GM18867 (cell line): Measurements from ENCODE around the gene SNRPA.
"Not testable (repeated sequence)": the region's sequence is repeated elsewhere in the genome, so short reads cannot be mapped to it uniquely, and the experiment has no call there.

Source experiments
- ATAC-seq: cut with Tn5 transposase; IDR thresholded peaks from one replicate; pipeline ENCODE4 v1.9.1; 2021; ENCODE audit warnings: mild to moderate bottlenecking, moderate library complexity; ENCODE audit not compliant: unreplicated experiment

SNRPA gene

DNA sequence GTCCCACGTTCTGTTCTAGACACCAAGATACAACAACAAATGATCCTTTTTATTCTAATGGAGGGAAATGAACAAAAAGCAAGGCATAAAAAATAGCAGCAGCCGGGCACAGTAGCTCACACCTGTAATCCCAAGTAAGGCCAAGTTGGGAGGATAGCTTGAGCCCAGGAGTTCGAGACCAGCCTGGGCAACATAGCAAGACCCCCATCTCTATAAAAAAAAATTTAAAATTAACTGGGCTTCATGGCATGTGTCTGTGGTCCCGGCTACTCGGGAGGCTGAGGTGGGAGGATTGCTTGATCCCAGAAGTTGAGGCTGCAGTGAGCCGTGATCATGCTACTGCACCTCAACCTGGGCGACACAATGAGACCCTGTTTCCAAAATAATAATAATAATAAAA lies 25.4 kb downstream of the SNRPA start:
- no peak for ATAC-seq

DNA sequence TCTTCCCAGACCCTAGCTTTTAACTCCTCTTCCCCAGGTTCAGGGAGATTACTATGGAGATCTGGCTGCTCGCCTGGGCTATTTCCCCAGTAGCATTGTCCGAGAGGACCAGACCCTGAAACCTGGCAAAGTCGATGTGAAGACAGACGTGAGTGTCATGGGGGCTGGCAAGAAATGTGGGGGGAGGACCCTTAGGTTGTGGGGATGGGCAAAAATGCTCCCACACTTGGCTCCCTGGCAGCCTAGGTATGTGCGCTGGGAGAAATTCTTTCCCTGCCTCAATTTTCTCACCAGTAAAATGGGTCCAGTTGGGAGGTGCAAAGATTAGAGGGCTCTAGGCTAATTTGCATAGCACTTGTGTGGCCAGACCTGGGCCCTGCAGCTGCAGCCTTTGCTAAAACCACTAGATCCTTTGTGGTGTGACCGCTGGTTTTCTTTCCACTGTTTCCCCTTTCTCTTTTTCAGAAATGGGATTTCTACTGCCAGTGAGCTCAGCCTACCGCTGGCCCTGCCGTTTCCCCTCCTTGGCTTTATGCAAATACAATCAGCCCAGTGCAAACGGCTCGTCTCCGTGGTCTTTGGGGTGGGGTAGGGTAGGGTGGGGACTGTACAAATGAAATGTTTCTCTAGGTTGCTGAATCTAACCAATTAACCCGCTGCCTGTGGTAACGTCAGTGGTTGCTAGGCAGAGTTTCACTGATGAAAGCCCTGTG lies 26.1 kb downstream of the SNRPA start:
- peak; percentile 61 for ATAC-seq

DNA sequence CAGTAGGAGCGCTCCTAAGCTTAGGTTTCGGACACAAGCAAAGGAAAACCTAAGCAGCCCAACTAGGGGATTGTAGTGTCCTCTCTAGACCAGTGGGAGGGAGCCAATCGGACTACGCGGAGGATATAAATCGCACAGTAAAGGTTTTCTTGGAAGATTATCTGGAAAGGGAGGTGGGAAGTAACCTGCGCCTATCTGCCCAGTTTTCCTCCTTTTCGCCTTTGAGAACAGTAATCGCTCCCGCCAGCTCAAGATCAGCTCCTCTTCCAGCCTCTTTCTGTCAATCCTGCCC lies 26.6 kb downstream of the SNRPA start:
- no peak for ATAC-seq

DNA sequence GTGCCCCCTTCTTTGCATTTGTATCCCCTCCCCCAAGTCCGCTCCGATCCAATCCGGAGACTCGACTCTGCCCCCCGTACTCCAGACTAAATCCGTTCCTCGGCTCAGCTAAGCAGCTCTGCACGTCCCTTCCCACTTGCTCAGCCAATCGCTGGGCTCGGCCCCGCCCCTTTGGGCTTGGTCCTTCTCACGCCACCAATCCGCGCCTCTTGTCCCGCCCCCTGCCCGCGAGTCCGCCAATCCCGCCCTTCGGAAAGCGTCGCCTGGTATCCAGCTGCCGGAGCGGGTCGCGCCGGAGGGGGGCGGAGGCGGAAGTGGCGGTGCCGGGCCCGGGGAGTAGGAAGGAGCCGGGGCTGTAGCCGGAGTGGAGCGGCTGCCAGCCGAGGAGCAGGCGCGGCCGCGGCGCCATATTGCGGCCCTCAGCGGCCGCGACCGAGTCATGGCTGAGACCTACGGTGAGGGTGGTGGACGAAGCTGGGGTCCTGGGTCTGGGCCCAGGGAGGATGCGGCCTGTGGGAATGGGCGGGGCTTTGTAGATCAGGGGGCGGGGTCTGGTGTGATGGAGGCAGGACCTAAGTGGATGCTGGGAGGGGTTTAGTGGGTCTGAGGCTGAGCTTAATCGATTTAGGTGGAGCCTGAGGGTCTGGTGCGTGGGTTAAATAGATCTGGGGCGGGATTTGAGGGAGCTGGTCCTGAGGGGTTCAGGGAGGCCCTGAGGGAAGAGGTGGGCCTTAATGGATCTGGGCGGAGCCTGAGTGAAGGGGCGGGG lies 27.1 kb downstream of the SNRPA start, which contains the start of gene RAB4B:
TSS of gene RAB4B (plus strand) at position 311 of the 769 bp plus-strand sequence. CDS start at position 440, 129 bp downstream.
- peak; percentile 62 for ATAC-seq

DNA sequence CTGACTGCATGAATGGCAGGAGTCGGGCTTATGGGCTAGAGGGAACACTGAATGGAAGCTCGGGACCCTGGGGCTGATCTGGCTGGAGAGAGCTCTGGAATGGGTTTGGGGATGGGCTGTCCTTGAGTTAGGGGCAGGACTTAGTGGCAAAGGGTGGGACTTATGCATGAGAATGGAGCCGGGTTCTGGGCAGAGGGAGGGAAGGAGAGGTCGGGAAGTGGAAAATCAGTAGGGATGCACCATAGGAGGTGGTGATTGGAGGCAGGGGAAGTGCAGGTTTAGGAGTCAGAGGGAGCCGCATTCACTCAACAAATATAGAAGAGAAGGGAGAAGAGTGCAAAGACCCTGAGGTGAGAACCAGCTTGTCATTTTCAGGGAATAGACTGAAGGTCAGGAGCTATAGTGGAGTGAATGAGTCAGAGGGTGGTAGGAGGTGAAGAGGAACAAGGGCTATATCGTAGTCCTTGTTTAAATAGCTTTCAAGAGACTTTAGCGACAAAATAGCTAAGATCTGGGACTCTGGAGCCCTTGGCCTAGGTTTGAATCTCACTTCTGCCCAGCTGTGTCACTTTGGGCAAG lies 27.8 kb downstream of the SNRPA start:
- no peak for ATAC-seq

DNA sequence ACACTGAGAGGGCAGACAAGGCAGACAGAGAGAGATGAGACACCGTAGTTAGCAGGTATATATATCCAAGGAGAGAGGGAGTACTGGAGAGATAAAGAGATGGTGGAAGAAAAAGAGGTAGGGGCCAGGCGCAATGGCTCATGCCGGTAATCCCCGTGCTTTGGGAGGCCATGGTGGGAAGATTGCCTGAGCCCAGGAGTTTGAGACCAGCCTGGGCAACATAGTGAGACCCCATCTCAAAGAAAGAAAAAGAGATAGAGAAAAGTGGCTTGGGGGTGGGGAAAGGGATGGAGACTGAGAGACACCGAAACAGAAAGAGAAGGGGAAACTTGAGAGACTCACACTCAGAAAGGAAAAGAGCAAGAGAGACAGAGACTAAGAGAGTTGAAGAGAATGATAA lies 29.6 kb downstream of the SNRPA start:
- ATAC-seq, result no peak

DNA sequence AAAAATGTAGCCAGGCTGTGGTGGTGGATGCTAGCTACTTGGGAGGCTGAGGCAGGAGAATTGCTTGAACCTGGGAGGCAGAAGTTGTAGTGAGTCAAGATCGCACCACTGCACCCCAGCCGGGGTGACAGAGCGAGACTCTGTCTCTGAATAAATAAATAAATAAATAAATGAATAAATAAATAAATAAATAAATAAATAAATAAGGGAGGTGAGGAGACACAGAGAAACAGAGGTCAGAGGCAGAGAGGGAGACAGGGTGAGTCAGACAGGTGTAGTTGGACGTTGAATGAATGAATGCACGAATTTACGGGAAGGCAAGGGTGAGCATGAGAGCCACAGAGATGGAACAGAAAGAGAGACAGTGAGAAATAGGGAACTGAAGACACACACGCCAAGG lies 30.1 kb downstream of the SNRPA start:
- no peak for ATAC-seq

DNA sequence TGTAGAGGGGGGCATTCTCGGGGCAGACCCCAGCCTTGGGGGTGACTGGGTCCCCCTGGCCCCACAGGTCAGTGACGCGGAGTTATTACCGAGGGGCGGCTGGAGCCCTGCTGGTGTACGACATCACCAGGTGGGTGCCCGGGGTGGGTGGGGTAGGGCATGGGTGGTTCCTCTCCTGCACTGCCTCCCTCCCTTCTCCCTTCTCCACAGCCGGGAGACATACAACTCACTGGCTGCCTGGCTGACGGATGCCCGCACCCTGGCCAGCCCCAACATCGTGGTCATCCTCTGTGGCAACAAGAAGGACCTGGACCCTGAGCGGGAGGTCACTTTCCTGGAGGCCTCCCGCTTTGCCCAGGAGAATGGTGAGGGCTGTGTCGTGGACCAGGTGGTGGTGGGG lies 32.7 kb downstream of the SNRPA start:
- no peak for ATAC-seq

DNA sequence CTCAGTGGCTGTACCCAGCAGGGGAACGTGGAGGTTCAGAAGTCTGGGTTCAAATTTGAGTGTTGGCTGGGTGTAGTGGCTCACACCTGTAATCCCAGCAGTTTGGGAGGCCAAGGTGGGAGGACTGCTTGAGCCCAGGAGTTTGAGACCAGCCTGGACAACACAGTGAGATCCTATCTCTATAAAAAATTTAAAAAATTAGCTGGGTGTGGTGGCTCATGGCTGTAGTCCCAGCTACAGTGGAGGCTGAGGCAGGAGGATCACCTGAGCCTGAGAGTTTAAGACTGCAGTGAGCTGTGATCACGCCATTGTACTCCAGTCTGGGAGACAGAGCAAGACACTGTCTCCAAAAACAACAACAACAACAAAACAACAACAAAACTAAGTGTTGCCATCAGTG lies 33.1 kb downstream of the SNRPA start:
- ATAC-seq, result not testable (repeated sequence)

DNA sequence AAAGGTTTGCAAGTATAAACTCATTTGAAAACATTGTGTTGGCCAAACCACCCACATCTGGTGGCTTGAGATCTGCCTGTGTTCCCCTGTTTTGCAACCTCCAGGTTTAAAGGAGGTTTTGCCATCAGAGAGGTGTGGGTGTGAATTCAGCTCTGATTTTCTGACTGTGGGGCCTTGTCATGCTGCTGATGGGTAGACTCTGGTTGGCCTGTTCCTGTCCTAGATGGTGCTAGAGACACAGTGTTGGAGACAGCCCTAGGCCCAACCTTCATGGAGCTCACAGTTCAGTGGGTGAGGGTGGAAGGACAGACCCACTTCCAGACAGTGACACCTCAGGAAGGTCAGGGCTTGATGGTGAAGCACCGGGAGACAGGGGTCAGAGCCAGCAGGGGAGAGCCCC lies 34.5 kb downstream of the SNRPA start:
- no peak for ATAC-seq

DNA sequence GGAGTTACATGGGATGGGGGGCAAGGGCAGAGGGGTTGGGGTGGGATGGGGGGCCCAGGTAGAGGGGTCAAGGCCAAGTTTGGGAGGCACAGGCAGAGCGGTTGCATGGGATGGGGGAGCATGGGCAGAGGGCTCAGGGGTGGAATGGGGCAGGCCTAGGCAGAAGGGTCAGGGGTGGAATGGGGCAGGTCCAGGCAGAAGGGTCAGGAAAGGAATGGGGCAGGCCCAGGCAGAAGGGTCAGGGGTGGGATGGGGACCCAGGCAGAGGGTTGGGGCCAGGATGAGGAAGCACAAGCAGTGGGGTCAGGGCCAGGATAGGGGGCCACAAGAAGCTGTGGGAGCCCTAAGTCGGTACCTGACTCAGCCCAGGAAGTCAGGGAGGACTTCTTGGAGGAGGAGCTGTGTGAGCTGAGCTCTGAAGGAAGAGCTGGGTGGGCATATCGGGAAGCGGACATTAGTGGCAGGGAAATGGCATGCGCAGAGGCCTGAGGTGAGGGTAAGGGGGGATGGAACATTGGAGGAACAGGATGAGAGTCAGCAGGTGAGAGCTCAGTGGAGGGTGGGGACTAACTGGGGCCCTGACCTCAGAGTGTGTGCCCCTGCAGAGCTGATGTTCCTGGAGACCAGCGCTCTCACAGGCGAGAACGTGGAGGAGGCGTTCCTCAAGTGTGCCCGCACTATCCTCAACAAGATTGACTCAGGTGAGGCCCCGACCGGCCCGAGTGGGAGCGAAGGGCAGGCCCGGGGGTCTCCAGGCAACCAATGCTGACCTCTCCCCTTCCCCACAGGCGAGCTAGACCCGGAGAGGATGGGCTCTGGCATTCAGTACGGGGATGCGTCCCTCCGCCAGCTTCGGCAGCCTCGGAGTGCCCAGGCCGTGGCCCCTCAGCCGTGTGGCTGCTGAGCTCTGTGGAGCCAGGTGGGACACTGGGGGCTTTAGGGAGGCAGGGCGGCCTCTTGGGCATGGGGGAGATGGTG lies 35.3 kb downstream of the SNRPA start:
- no peak for ATAC-seq

DNA sequence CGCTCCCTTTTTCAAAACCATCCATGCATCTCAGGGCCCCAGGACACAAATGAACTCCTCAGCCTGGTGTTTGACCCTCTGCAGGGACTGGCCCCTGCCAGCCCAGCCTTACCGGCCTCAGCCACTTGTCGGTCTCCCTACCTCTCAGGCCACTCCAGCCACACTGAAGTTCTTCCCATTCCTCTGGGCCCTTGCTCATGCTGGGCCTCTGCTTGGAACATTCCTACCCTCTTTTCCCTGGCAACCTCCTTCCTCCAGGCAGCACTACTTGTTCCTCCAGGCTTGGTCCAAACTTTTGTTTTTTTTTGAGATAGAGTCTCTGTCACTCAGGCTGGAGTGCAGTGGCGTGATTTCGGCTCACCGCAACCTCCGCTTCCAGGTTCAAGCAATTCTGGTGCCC lies 40.3 kb downstream of the SNRPA start:
- no peak for ATAC-seq

DNA sequence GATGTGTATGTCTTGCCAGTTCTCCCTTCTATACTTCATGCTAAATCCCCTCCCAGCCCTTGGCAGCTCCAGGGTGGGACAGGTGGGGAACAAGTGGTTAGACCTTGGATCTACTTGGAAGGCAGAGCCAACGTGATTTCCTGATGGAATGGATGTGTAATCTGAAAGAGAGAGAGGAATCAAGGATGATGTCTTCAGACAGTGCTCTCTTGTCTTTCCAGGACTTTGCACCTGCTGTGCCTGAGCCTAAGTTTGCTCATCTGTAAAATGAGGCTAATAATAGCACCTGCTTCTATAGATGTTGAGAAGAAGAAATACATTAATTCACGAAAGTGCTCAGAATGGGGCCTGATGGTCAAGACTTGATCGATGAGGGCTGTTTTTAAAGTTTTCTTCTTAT lies 41.0 kb downstream of the SNRPA start:
- ATAC-seq, result no peak

DNA sequence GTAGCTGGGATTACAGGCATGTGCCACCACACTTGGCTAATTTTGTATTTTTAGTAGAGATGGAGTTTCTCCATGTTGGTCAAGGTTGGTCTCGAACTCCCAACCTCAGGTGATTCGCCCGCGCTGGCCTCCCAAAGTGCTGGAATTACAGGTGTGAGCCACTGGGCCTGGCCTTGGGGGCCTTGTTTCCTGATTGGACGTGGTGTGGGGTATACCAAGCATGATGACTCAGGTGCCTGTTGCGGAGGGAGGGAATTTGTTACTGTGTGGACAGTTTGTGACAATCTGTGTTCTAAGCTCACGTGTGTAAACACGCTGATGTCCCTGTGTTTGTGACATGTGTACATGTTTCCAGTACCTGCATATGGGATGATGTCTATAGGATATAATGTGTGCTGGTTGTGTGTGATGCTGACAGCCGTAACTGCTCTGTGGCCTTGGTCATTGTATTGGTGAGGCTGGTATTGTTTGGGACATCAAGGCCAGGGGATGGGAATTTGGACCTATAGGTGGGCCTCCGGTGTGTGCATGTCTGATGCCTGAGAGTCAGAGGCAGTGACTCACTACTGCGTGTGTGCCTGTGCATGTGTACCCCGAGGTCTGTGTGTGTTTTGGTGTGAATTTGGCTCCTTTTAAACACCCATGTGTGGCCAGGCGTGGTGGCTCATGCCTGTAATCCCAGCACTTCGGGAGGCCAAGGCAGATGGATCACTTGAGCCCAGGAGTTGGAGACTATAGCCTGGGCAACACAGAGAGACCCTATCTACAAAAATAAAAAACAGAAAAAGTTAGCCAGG lies 46.4 kb downstream of the SNRPA start:
- ATAC-seq, result no peak

DNA sequence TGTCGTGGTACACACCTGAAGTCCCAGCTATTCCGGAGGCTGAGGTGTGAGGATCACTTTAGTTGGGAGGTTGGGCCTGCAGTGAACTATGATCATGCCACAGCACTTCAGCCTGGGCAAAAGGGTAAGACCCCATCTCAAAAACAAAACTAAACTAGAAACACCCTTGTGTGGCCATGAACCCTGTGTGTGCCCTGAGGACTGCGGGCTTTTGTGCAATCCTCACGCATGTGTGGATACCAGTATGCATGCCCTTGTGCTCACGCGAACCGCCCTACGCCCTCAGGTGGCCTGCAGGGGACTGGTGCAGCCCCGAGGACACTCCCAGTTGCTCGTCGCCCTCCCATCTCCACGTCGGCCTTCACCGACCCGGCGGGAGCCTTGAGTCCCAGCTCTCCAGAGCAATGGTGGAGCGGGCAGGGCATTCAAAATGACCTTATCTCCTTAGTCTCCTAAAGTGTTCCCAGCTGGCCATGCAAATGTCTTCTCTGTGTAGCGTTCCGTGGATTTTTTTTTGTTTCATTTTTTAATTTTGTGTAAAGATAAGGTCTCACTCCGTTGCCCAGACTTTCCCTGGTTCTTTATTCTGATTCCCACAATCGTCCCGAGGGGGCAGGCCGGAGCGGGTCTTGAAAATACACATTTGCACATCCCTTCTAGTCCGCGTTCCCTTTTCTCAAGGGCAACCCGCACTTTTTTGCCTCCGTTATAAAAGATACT lies 47.1 kb downstream of the SNRPA start:
- ATAC-seq, result no peak

DNA sequence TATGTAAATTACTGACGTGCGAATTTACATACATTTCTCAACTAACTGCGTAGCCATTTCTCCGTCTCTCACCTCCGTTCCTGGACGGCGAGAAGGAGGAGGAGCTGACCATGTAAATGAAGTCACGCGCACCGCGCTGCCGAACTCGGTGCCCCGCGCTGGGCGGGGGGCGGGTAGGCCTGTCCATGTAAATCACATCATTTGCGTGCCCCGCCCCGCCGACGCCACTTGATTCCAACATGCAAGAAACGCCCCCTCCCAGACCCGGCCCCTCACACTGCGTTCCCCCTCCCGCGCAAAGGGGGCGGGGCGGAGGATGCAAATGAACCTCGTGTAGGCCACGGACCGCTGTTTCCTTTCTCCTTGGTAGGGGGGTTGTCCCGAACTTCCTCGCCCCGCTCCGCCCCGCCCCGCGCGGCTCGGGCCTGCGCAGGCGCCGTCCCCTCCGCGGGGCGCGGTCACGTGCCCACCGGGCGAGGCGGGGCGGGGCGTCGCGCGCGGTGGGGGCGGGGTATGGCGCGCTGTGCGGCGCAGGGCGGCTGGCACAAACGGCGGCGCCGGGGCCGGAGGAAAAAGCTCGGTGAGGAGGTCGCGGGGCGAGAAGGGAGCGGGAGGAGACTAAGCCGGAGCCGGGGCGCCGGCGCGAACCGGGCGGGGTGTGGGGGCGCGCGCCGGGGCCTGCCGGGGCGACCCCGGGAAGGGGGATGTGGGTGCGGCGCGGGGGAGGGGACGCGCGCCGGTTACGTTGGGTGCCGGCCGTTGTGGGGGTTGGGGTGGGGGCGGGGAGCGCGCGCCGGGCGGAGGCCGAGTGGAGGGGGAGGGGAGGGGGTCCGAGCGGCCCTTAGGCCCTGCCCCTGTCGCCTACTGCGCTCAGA lies 47.9 kb downstream of the SNRPA start, which contains the start of gene EGLN2:
TSS of gene EGLN2 (plus strand) at position 509 of the 875 bp plus-strand sequence. CDS start 1,382 bp downstream, outside the sequence.
- peak; percentile 74 for ATAC-seq

DNA sequence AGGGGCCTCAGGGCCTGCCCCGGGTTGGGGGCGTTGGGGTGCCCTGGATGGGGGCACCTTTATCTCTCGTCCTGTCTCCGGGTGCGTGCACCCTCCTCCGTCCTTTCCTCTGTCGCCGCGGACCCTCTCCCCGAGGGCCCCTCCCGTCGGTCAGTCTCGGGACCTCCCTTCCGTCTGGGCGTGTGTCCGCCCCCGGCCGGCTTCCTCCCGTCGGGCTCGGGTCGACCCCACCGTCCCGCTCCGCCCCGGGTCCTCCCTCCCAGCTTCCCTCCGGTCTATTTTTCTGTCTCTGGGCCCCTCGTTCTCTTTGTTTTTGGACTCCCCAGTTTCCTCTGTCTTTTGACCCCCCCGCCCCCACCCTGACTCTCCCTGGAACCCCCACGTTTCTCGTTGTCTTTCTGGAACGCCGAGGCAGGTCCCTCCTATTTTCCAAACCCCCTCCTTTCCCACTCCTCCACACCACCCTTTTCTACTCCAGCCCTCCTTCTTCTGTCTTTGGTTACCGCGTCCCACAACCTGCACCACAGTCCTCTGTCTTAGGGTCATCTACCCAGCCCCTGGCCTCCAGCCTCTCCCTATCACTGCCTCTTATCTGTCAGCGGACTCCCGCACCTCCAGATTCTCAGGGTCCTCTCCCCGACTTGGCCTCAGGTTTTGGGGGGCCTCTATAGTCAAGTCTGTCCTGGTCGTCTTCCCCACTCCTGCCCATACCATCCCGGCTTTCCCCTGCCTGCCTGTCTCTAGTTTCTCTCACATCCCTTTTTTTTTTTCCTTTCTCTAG lies 48.7 kb downstream of the SNRPA start:
- ATAC-seq, result no peak
